Neural cell (in vitro differentiated cells): Measurements from ENCODE around the gene SLC2A1. TPM values are rescaled to one million over a fixed set of nuclear protein-coding genes. Genes with fewer than 3 reads are reported as not detected.

Experiments
- H2AFZ ChIP-seq: fragments of 200-600, 300-800 bp; sonication (generic), shearing (Covaris generic); 2 replicates; pipeline ENCODE4 v1.6.0; 2014; ENCODE audit warnings: low read depth, mild to moderate bottlenecking, antibody characterized with exemption, low read length, moderate library complexity
- H3F3A ChIP-seq: fragments of 200-600 bp; shearing (Covaris generic); 2 replicates; pipeline ENCODE4 v1.6.1; 2016; ENCODE audit warnings: mild to moderate bottlenecking, moderate library complexity, mixed read lengths, antibody characterized with exemption, low read length; ENCODE audit not compliant: insufficient read depth, poor library complexity, severe bottlenecking
- H3K27ac ChIP-seq: fragments of 200-600, 300-800 bp; sonication (generic), shearing (Covaris generic); 2 replicates; pipeline ENCODE4 v1.5.1; 2014; ENCODE audit warnings: mild to moderate bottlenecking, low read length, moderate library complexity
- H3K27me3 ChIP-seq: fragments of 300-800, 200-600 bp; sonication (generic), shearing (Covaris generic); 2 replicates; pipeline ENCODE4 v1.6.0; 2014; ENCODE audit warnings: mild to moderate bottlenecking, low read depth, low read length, moderate library complexity; ENCODE audit not compliant: insufficient read depth
- H3K36me3 ChIP-seq: fragments of 300-800, 200-600 bp; sonication (generic), shearing (Covaris generic); 2 replicates; pipeline ENCODE4 v1.5.1; 2014; ENCODE audit warnings: mild to moderate bottlenecking, antibody characterized with exemption, low read length, moderate library complexity; ENCODE audit not compliant: insufficient read depth
- H3K4me2 ChIP-seq: fragments of 300-800, 200-600 bp; sonication (generic), shearing (Covaris generic); 2 replicates; pipeline ENCODE4 v1.6.0; 2014; ENCODE audit warnings: mild to moderate bottlenecking, low read length
- H3K4me3 ChIP-seq: fragments of 300-800, 200-600 bp; sonication (generic), shearing (Covaris generic); 2 replicates; pipeline ENCODE4 v1.5.1; 2014; ENCODE audit warnings: mild to moderate bottlenecking, low read length, moderate library complexity
- H3K79me2 ChIP-seq: fragments of 200-600 bp; shearing (Covaris generic); replicated peaks from 2 replicates; pipeline ENCODE4 v1.6.0; 2014; ENCODE audit warnings: mild to moderate bottlenecking, low read length, moderate library complexity; ENCODE audit not compliant: insufficient read depth
- H3K9ac ChIP-seq: fragments of 300-800, 200-600 bp; sonication (generic), shearing (Covaris generic); 2 replicates; pipeline ENCODE4 v1.6.1; 2016; ENCODE audit warnings: mild to moderate bottlenecking, low read length, mixed read lengths
- H3K9me2 ChIP-seq: fragments of 200-600 bp; shearing (Covaris generic); 2 replicates; pipeline ENCODE4 v1.6.1; 2016; ENCODE audit warnings: mild to moderate bottlenecking, low read length, mixed read lengths; ENCODE audit not compliant: insufficient read depth
- H3K9me3 ChIP-seq: fragments of 200-600, 300-800 bp; sonication (generic), shearing (Covaris generic); 2 replicates; pipeline ENCODE4 v1.6.1; 2016; ENCODE audit warnings: mild to moderate bottlenecking, mixed run types, low read length, moderate library complexity, mixed read lengths
- H4K20me1 ChIP-seq: fragments of 200-600 bp; shearing (Covaris generic); 2 replicates; pipeline ENCODE4 v1.6.1; 2016; ENCODE audit warnings: mild to moderate bottlenecking, mixed run types; ENCODE audit not compliant: insufficient read depth
- EP300 ChIP-seq: fragments of 450-650 bp; conservative IDR thresholded peaks from 2 replicates; pipeline ENCODE4 v1.6.1; 2014; ENCODE audit warnings: antibody characterized with exemption, mild to moderate bottlenecking, moderate library complexity; ENCODE audit not compliant: poor library complexity, severe bottlenecking
- EZH2 ChIP-seq: fragments of 200-600, 300-800 bp; shearing (Covaris generic), sonication (generic); IDR thresholded peaks from 2 replicates; pipeline ENCODE4 v1.6.1; 2014; ENCODE audit warnings: antibody characterized with exemption, low read length, borderline replicate concordance, mild to moderate bottlenecking; ENCODE audit not compliant: insufficient read depth, poor library complexity, severe bottlenecking
- MXI1 ChIP-seq: fragments of 450-650 bp; conservative IDR thresholded peaks from 2 replicates; pipeline ENCODE4 v1.6.1; 2014; ENCODE audit warnings: antibody characterized with exemption, mild to moderate bottlenecking; ENCODE audit not compliant: poor library complexity, severe bottlenecking
- POLR2AphosphoS5 ChIP-seq: IDR thresholded peaks from 2 replicates; pipeline ENCODE4 v1.6.1; 2012
- RAD21 ChIP-seq: fragments of 450-650 bp; conservative IDR thresholded peaks from 2 replicates; pipeline ENCODE4 v1.6.1; 2014; ENCODE audit warnings: antibody characterized with exemption, mild to moderate bottlenecking, moderate library complexity
- SMC3 ChIP-seq: fragments of 450-650 bp; conservative IDR thresholded peaks from 2 replicates; pipeline ENCODE4 v1.6.1; 2014; ENCODE audit warnings: antibody characterized with exemption, mild to moderate bottlenecking, moderate library complexity; ENCODE audit not compliant: poor library complexity
- TAF1 ChIP-seq: IDR thresholded peaks from 2 replicates; pipeline ENCODE4 v1.6.1; 2012; ENCODE audit warnings: low read depth
- polyA minus RNA-seq: library from RNA; depleted of rRNA, polyadenylated mRNA; stranded (reverse); fragments of >200 nt; gene quantifications from 2 replicates; pipeline ENCODE4 v1.2.3, GENCODE V29; 2014
- polyA plus RNA-seq: library from polyadenylated mRNA; depleted of rRNA; stranded (reverse); fragments of >200 nt; gene quantifications from 2 replicates; pipeline ENCODE4 v1.2.3, GENCODE V29; 2014
- TF ChIP-seq, protein P1 (sequence below): fragments of 450-650 bp; IDR thresholded peaks from 2 replicates; pipeline ENCODE4 v1.5.1; 2014; ENCODE audit warnings: antibody characterized with exemption, mild to moderate bottlenecking, moderate library complexity; ENCODE audit not compliant: poor library complexity, severe bottlenecking
- TF ChIP-seq, protein P2 (sequence below): IDR thresholded peaks from 2 replicates; pipeline ENCODE4 v1.6.1; 2012; ENCODE audit warnings: borderline replicate concordance

Gene SLC2A1
- polyA plus RNA-seq (39.4 and 40.6 TPM in 2 replicates), polyA minus RNA-seq (42.1 and 46.5 TPM in 2 replicates)

DNA sequence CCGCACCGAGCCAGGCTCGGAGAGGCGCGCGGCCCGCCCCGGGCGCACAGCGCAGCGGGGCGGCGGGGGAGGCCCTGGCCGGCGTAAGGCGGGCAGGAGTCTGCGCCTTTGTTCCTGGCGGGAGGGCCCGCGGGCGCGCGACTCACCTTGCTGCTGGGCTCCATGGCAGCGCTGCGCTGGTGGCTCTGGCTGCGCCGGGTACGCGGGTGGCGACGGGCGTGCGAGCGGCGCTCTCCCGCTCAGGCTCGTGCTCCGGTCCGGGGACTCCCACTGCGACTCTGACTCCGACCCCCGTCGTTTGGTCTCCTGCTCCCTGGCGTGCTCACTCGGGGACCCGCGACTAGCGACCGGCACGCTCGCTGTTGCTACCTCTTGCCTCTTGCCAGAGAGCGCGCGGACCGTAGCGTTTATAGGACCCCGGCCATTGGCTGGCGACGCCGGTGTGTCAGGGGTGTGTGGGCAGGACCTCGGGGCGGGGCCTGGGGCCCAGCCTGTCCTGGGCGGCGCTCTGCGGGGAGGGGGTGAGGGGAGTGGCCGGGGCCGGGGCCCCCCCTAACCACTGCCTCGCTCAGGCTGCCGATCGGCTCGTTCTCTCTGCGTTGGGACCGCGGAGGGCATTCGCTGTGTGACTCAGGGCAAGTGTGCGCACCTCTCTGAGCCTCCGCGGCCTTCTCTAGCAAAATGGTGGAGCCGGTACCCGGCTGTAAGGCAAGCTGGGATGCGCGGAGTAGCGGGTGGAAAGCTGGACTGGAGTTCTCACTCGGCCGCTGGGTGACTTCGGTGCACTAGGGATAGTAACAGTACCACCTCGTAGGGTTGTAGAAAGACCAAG, at the start of gene SLC2A1:
TSS of gene SLC2A1 (minus strand) at position 381 of the 832 bp plus-strand sequence. CDS start at position 164, 217 bp downstream.
- H2AFZ ChIP-seq = peak within 1 kb of the TSS; percentile 93
- peaks cover 38% of the 10 kb centered on the region for H3K79me2 ChIP-seq
- no peaks in the 10 kb centered on the region for H3F3A ChIP-seq
- no peaks in the 10 kb centered on the region for H3K27me3 ChIP-seq
- no peaks in the 10 kb centered on the region for H4K20me1 ChIP-seq
- H3K4me2 ChIP-seq = peak within 1 kb of the TSS; percentile 72
- TF ChIP-seq SMC3 (peak; percentile 33), EZH2 (no peak), EP300 (peak; percentile 25), RAD21 (peak; percentile 25), POLR2AphosphoS5 (peak; percentile 98), TAF1 (peak; percentile 97), MXI1 (peak; percentile 90)
- TF ChIP-seq, protein P1, sequence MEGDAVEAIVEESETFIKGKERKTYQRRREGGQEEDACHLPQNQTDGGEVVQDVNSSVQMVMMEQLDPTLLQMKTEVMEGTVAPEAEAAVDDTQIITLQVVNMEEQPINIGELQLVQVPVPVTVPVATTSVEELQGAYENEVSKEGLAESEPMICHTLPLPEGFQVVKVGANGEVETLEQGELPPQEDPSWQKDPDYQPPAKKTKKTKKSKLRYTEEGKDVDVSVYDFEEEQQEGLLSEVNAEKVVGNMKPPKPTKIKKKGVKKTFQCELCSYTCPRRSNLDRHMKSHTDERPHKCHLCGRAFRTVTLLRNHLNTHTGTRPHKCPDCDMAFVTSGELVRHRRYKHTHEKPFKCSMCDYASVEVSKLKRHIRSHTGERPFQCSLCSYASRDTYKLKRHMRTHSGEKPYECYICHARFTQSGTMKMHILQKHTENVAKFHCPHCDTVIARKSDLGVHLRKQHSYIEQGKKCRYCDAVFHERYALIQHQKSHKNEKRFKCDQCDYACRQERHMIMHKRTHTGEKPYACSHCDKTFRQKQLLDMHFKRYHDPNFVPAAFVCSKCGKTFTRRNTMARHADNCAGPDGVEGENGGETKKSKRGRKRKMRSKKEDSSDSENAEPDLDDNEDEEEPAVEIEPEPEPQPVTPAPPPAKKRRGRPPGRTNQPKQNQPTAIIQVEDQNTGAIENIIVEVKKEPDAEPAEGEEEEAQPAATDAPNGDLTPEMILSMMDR = no peak
- TF ChIP-seq, protein P2, sequence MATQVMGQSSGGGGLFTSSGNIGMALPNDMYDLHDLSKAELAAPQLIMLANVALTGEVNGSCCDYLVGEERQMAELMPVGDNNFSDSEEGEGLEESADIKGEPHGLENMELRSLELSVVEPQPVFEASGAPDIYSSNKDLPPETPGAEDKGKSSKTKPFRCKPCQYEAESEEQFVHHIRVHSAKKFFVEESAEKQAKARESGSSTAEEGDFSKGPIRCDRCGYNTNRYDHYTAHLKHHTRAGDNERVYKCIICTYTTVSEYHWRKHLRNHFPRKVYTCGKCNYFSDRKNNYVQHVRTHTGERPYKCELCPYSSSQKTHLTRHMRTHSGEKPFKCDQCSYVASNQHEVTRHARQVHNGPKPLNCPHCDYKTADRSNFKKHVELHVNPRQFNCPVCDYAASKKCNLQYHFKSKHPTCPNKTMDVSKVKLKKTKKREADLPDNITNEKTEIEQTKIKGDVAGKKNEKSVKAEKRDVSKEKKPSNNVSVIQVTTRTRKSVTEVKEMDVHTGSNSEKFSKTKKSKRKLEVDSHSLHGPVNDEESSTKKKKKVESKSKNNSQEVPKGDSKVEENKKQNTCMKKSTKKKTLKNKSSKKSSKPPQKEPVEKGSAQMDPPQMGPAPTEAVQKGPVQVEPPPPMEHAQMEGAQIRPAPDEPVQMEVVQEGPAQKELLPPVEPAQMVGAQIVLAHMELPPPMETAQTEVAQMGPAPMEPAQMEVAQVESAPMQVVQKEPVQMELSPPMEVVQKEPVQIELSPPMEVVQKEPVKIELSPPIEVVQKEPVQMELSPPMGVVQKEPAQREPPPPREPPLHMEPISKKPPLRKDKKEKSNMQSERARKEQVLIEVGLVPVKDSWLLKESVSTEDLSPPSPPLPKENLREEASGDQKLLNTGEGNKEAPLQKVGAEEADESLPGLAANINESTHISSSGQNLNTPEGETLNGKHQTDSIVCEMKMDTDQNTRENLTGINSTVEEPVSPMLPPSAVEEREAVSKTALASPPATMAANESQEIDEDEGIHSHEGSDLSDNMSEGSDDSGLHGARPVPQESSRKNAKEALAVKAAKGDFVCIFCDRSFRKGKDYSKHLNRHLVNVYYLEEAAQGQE = peak; percentile 86
- H3K27ac ChIP-seq = peak within 1 kb of the TSS; percentile 86
- peak within 1 kb of the TSS; percentile 90 for H3K9ac ChIP-seq
- no peaks in the 10 kb centered on the region for H3K9me2 ChIP-seq
- no peaks in the 10 kb centered on the region for H3K36me3 ChIP-seq
- peak within 1 kb of the TSS; percentile 94 for H3K4me3 ChIP-seq
- H3K9me3 ChIP-seq = no peaks in the 10 kb centered on the region

GRCh38 chr1:43007377-43008114, 48.9 kb upstream of the SLC2A1 start:
- Histone ChIP-seq H3K4me2 (no peak overlapping the region), H3F3A (peaks cover 5% of the 10 kb centered on the region), H3K27me3 (no peaks in the 10 kb centered on the region), H3K79me2 (no peaks in the 10 kb centered on the region), H3K9ac (no peak overlapping the region), H3K9me2 (no peaks in the 10 kb centered on the region), H3K36me3 (no peaks in the 10 kb centered on the region), H3K27ac (no peak overlapping the region), H3K9me3 (no peaks in the 10 kb centered on the region), H2AFZ (no peak overlapping the region), H4K20me1 (no peaks in the 10 kb centered on the region), H3K4me3 (no peak overlapping the region)
- no peak for TF ChIP-seq SMC3
- TF ChIP-seq MXI1 = no peak
- TF ChIP-seq, protein P1 = no peak
- TF ChIP-seq TAF1 = no peak
